NCI-H1092 (cell line): Measurements from ENCODE around the gene EFHC1.

Experiments
- DNase-seq: peaks from one replicate; lab custom pipeline; 2025; lab: John Stamatoyannopoulos, UW

EFHC1 gene

GRCh38 chr6:52503323-52503747 is 83.2 kb downstream of the EFHC1 start:
- no peak for DNase-seq

DNA sequence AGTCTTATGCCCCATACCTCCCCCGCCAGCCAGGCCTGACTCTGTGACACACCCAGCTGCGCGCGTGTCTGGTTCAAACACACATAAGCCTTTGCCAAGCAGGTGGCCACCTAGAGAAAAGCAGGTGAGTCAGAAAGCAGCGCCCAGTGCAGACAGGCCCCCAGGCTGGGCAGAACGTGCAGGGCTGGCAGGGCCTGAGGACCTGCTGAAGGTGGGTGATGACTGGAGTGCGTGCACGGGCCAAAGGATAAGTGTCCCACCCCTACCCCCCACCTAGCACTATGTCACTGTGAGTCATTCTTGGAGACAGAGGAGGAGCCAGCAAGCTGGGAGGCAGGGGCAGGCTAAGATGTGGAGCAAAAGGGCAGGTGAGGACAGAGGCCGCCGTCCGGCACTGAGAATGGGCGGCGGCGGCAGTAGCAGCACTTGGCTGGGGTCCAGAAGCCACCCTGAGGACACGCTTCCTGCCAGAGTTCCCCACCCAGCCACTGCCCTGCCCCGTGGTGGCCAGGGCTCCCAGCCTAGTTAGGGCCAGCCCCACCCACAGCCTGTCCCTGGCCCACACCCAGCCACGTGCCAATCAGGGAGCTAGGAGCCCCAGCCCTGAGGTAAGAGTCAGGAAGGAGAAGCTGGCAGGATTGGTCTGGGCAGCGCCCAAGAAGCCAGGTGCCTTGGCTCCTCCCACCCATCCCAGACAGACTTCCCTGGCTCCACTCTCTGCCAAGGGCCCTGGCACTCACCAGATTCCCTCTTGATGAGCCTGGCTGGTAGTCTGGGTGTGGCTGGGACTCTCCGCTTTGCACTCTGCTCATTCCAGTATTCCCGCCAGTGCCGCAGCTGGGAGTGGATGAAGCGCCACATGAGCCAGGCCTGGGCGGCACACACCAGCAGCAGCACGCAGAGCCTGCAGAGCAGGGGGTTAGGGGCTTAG is 84.0 kb downstream of the EFHC1 start:
- DNase-seq, result peak; percentile 34

GRCh38 chr6:52504782-52505136 is 84.6 kb downstream of the EFHC1 start:
- DNase-seq, result no peak

GRCh38 chr6:52505726-52506409 is 85.7 kb downstream of the EFHC1 start:
- DNase-seq, result no peak

GRCh38 chr6:52506476-52506875 is 86.3 kb downstream of the EFHC1 start:
- no peak for DNase-seq

GRCh38 chr6:52507557-52508260 is 87.6 kb downstream of the EFHC1 start:
- DNase-seq, result no peak

GRCh38 chr6:52508261-52508739 is 88.2 kb downstream of the EFHC1 start:
- DNase-seq, result no peak

GRCh38 chr6:52509281-52510212 is 89.4 kb downstream of the EFHC1 start:
- DNase-seq, result no peak

GRCh38 chr6:52510213-52510562 is 90.0 kb downstream of the EFHC1 start:
- DNase-seq, result no peak

DNA sequence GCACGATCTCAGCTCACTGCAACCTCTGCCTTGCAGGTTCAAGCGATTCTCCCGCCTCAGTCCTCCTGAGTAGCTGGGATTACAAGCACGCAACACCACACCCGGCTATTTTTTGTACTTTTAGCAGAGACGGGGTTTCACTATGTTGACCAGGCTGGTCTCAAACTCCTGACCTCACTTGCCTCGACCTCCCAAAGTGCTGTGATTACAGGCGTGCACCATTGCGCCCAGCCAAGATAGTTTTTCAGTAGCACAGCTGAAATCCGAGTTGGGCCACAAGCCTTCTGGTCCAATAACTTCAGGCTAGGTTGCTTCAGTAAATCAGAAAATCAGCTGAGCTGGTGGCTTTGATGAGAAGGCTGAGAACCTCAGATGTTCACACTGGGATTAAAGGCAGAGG is 91.0 kb downstream of the EFHC1 start:
- DNase-seq, result no peak

DNA sequence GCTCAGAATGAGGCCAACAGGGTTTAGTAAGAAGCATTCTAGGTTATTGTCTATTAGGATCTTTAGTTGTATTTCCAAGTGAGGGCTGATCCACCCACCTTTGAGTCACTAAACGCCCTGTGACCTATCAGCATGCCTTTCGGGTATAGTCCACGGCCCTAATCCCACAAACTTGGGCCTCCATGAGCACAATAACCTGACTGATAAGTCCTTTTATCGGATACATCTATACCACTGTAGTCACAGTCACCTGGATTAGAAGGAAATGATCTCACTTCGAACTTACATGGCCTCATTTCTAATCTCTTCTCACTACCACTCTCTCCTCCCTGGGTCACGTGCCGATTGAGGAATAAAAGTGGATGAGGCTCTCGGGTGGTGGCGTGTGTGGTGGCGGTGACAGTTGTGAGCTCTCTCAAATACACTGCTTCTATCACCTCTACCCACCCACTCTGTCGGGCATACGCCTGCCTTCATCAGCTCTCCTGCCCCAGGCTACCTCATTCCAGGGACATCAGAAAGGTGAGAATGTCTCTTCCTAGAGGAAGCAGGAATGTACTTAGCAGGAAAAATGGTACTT is 91.5 kb downstream of the EFHC1 start:
- no peak for DNase-seq

GRCh38 chr6:52512199-52512598 is 92.1 kb downstream of the EFHC1 start:
- DNase-seq, result no peak

- no peak for DNase-seq
Measured at GRCh38 chr6:52513464-52513863, 93.3 kb downstream of the EFHC1 start.

DNA sequence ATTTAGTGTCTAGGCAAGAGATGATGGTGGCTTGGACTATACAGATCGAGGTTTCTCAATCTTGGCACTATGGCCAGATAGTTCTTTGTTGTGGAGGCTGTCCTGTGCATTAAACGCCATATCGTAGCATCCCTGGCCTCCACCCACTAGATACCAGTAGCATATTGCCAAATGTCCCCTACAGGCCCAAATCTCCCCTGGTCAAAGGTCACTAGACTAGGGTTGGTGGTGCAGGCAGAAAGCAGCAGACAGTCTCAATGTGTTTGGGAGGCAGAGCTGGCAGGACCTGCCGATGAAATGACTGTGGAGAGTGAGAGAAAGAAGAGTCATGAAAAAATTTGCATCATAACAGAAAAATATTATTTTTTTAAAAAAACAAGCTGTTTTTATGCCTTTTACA is 93.8 kb downstream of the EFHC1 start:
- no peak for DNase-seq

DNA sequence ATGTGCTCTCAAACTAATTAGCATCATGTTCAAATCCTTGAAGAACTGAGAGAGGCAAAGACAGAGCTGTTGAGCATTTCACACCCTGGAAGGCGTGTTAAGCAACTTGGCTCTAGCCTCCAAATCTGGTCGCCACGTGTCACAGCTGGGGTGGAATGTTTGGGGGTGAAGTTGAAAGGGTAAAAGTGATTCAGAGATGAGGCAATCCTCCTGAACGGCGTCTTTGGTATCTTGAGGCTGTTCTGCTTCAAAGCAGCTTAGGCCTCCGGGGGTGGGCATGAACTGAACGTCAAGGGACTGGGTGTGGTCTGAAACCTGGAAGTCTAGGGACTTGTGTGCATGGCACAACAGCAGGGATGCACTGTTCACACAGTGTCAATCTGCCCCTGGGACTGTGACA is 94.4 kb downstream of the EFHC1 start:
- no peak for DNase-seq

- DNase-seq, result no peak
Measured at GRCh38 chr6:52515219-52515960, 95.2 kb downstream of the EFHC1 start.

GRCh38 chr6:52516269-52516668 is 96.1 kb downstream of the EFHC1 start:
- no peak for DNase-seq

DNA sequence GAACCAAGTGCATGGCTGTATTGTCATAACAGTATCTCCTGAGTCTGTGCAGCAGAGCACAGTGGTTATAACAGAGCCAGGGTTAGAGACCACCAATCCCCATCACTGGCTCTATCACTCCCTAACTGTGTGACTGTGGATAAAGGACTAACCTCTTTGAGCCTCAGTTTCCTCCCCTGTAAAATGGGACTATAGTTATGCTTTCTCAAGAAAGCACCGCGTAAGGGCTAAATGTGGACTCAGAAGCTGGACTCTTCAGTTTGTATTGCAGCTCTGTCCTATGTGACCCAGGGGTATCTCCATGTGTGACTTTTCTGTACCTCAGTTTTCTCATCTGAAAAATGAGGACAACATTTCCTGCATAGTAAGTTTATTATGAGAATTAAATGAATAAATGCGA is 96.8 kb downstream of the EFHC1 start:
- no peak for DNase-seq

DNA sequence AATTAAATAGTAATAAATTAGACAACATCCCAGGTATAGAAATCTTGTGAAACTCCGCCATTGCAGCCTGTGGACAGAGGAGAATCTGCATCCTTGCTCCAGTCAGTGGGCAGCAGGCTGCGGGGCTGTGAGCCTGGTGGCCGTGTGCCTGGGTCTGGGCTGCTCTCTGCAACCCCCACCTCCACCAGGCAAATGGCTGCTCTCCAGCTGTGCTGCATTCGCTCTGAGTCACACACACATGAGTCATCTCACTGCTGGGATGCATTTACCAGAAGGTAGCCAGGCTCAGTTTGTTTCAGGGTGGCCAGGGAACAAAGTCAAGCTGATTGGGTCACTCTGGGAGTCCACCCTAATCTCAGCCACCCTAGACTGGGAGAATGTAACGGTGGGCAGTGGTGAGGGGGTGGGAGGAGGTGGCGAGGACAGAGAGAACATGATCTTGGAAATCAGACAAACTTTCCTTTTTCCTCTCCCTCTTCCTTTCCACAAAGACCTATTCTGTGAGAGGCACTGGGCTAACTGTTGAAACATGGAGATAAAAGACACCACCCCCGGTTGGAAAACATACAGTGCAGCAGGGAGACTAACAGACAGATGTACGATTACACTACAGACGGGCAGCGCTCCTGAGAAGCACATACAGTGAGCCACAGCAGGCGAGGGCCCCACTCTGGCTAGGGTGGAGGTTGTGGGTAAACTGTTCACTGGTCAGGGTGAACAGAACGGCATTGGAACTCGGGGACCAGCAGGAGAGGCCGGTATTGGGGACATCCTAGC is 97.5 kb downstream of the EFHC1 start:
- DNase-seq, result no peak
